ENCODE results near the gene GTPBP3.
"Not testable (repeated sequence)": the region's sequence is repeated elsewhere in the genome, so short reads cannot be mapped to it uniquely, and the experiment has no call there.

The GTPBP3 gene

GRCh38 chr19:17347361-17347760, 10.0 kb downstream of the GTPBP3 start:
- no peak for DNase-seq

GRCh38 chr19:17347877-17348276, 10.5 kb downstream of the GTPBP3 start:
- no peak for DNase-seq

- no peak for DNase-seq
Measured at GRCh38 chr19:17348700-17349099, 11.3 kb downstream of the GTPBP3 start.

- no peak for DNase-seq
Measured at GRCh38 chr19:17351815-17352435, 14.6 kb downstream of the GTPBP3 start.

- no peak for DNase-seq
Measured at GRCh38 chr19:17352608-17353280, 15.4 kb downstream of the GTPBP3 start.

GRCh38 chr19:17353386-17353785, 16.0 kb downstream of the GTPBP3 start:
- DNase-seq: no peak

GRCh38 chr19:17357078-17357666, 19.8 kb downstream of the GTPBP3 start:
- DNase-seq: no peak

- DNase-seq: no peak
Measured at GRCh38 chr19:17357724-17358123, 20.4 kb downstream of the GTPBP3 start.

GRCh38 chr19:17358395-17358794, 21.0 kb downstream of the GTPBP3 start:
- DNase-seq: no peak

GRCh38 chr19:17359905-17360800, 22.8 kb downstream of the GTPBP3 start:
- no peak for DNase-seq

GRCh38 chr19:17363852-17364605, 26.7 kb downstream of the GTPBP3 start:
- DNase-seq: not testable (repeated sequence)

- no peak for DNase-seq
Measured at GRCh38 chr19:17365361-17365760, 28.0 kb downstream of the GTPBP3 start.

- DNase-seq: peak; percentile 74
Measured at GRCh38 chr19:17370026-17370587, 32.8 kb downstream of the GTPBP3 start.

GRCh38 chr19:17376935-17377600, 39.7 kb downstream of the GTPBP3 start, which contains the start of gene PLVAP:
PLVAP (minus strand) TSS chr19:17377342; CDS start chr19:17377288, 54 bp downstream.
- DNase-seq: peak; percentile 86

GRCh38 chr19:17378271-17378670, 40.9 kb downstream of the GTPBP3 start:
- DNase-seq: peak; percentile 47

GRCh38 chr19:17379221-17379631, 41.9 kb downstream of the GTPBP3 start:
- DNase-seq: no peak

- no peak for DNase-seq
Measured at GRCh38 chr19:17380426-17381138, 43.2 kb downstream of the GTPBP3 start.

GRCh38 chr19:17385878-17386611, 48.7 kb downstream of the GTPBP3 start:
- peak; percentile 80 for DNase-seq

GRCh38 chr19:17389288-17389687, 51.9 kb downstream of the GTPBP3 start:
- DNase-seq: no peak
